GM12878 (cell line): Measurements from ENCODE around the gene NBR1. TPM values are rescaled to one million over a fixed set of nuclear protein-coding genes. Genes with fewer than 3 reads are reported as not detected.

Experiments
- ATAC-seq: fragments of 200-7000 bp; cut with Tn5 transposase; 3 replicates; pipeline ENCODE4 v1.9.1; 2020; ENCODE audit warnings: mild to moderate bottlenecking, moderate library complexity
- BruUV-seq: library from RNA; stranded (reverse); fragments of 400-500 nt; replicated peaks from 2 replicates; lab custom pipeline; 2021; lab: Mats Ljungman, UMichigan
- CTCF ChIA-PET: fragments of 300-600 bp; sonication (Branson Sonifier 250); formaldehyde crosslinking; extraction: SDS; loops from one replicate; lab custom pipeline; 2021; ENCODE audit warnings: inconsistent platforms; lab: Yijun Ruan, JAX
- POLR2A ChIA-PET: fragments of 350-600 bp; formaldehyde crosslinking; extraction: SDS; loops from one replicate; lab custom pipeline; 2021; ENCODE audit warnings: inconsistent platforms; lab: Charles Lee
- RAD21 ChIA-PET: fragments of 300-600 bp; sonication (Branson Sonifier 250); formaldehyde crosslinking; loops from one replicate; lab custom pipeline; 2023; ENCODE audit warnings: antibody characterized with exemption; ENCODE audit not compliant: unreplicated experiment; lab: Charles Lee
- SMC1A ChIA-PET: fragments of 300-600 bp; sonication (Branson Sonifier 250); formaldehyde crosslinking; loops from one replicate; lab custom pipeline; 2023; ENCODE audit not compliant: unreplicated experiment, uncharacterized antibody; lab: Charles Lee
- DNase-seq: peaks from one replicate; pipeline ENCODE4 v3.0.0-alpha.2; 2011; ENCODE audit warnings: low read depth, low spot score
- FAIRE-seq: peaks from 3 replicates; lab custom pipeline; 2011; peaks lifted over from hg19 to GRCh38; lab: Jason Lieb, UNC
- H2AFZ ChIP-seq: 2 replicates; pipeline ENCODE4 v1.6.0; 2011; ENCODE audit warnings: low read depth, low read length, control low read depth; ENCODE audit not compliant: control insufficient read depth
- H3K27ac ChIP-seq: 2 replicates; pipeline ENCODE4 v1.5.1; 2011; ENCODE audit warnings: control low read depth; ENCODE audit not compliant: control insufficient read depth, insufficient read depth
- H3K27me3 ChIP-seq, 2 experiments: replicated peaks in 1 of 2; 2 replicates each; pipeline versions ENCODE4 v1.6.0 to v1.6.1; 2011; ENCODE audit warnings: low read length in 1 of 2; ENCODE audit not compliant: control insufficient read depth in 2 of 2, insufficient read depth in 2 of 2
- H3K36me3 ChIP-seq, 2 experiments: 2 replicates each; pipeline ENCODE4 v1.5.1; 2011; ENCODE audit warnings: low read length in 1 of 2; ENCODE audit not compliant: control insufficient read depth in 2 of 2, insufficient read depth in 2 of 2
- H3K4me1 ChIP-seq: 2 replicates; pipeline ENCODE4 v1.6.1; 2011; ENCODE audit warnings: mild to moderate bottlenecking, low read length, moderate library complexity, mixed read lengths; ENCODE audit not compliant: control insufficient read depth, insufficient read depth
- H3K4me2 ChIP-seq: 2 replicates; pipeline ENCODE4 v1.6.0; 2011; ENCODE audit warnings: control low read depth; ENCODE audit not compliant: control insufficient read depth, insufficient read depth
- H3K4me3 ChIP-seq: fragments of 200-600 bp; sonication (generic); 2 replicates; pipeline ENCODE4 v1.5.1; 2016
- H3K79me2 ChIP-seq: 2 replicates; pipeline ENCODE4 v1.6.0; 2011; ENCODE audit warnings: low read length; ENCODE audit not compliant: control insufficient read depth, insufficient read depth
- H3K9ac ChIP-seq: 2 replicates; pipeline ENCODE4 v1.8.0; 2011; ENCODE audit warnings: low read length, control low read depth, mixed read lengths; ENCODE audit not compliant: control insufficient read depth, insufficient read depth
- H3K9me3 ChIP-seq: replicated peaks from 3 replicates; pipeline ENCODE4 v1.5.1; 2011; ENCODE audit warnings: mild to moderate bottlenecking, low read length; ENCODE audit not compliant: control insufficient read depth, insufficient read depth
- H4K20me1 ChIP-seq: 2 replicates; pipeline ENCODE4 v1.6.0; 2011; ENCODE audit not compliant: control insufficient read depth, insufficient read depth
- BACH1 ChIP-seq: fragments of 450-650 bp; IDR thresholded peaks from 2 replicates; pipeline ENCODE4 v1.6.1; 2017; ENCODE audit warnings: mild to moderate bottlenecking, borderline replicate concordance
- EZH2 ChIP-seq: IDR thresholded peaks from 2 replicates; pipeline ENCODE4 v1.6.1; 2012; ENCODE audit warnings: low read depth, mild to moderate bottlenecking, control low read depth, inconsistent platforms, low read length, borderline replicate concordance; ENCODE audit not compliant: control insufficient read depth
- HSF1 ChIP-seq: fragments of 150-350 bp; IDR thresholded peaks from 2 replicates; pipeline ENCODE4 v1.6.1; 2014; ENCODE audit warnings: mild to moderate bottlenecking, low read depth, low read length
- KAT2A ChIP-seq: conservative IDR thresholded peaks from 2 replicates; pipeline ENCODE4 v1.6.1; 2011; ENCODE audit warnings: low read depth, low read length; ENCODE audit not compliant: control insufficient read depth
- NKRF ChIP-seq: fragments of 450-650 bp; conservative IDR thresholded peaks from 2 replicates; pipeline ENCODE4 v1.6.1; 2017; ENCODE audit warnings: mild to moderate bottlenecking, moderate library complexity
- PAX8 ChIP-seq: fragments of 450-650 bp; IDR thresholded peaks from 2 replicates; pipeline ENCODE4 v1.6.1; 2017; ENCODE audit warnings: mild to moderate bottlenecking, moderate library complexity
- POLR2A ChIP-seq: IDR thresholded peaks from 2 replicates; pipeline ENCODE4 v1.6.1; 2011; ENCODE audit warnings: low read depth, mild to moderate bottlenecking, low read length
- SREBF2 ChIP-seq: IDR thresholded peaks from 2 replicates; pipeline ENCODE4 v1.6.1; 2012; ENCODE audit warnings: mild to moderate bottlenecking, low read length
- SUPT20H ChIP-seq: IDR thresholded peaks from 2 replicates; pipeline ENCODE4 v1.6.1; 2011; ENCODE audit warnings: low read depth, mild to moderate bottlenecking, low read length, moderate library complexity, borderline replicate concordance; ENCODE audit not compliant: control insufficient read depth
- ZBTB40 ChIP-seq: fragments of 450-650 bp; IDR thresholded peaks from 2 replicates; pipeline ENCODE4 v1.6.1; 2016; ENCODE audit warnings: mild to moderate bottlenecking, moderate library complexity, borderline replicate concordance
- WGBS: methylation state at CpG from one replicate; pipeline ENCODE4 v1.1.6; 2016; ENCODE audit warnings: low lambda C conversion rate; ENCODE audit not compliant: insufficient replicate concordance, insufficient coverage; ENCODE audit errors: missing lambda C conversion rate; 5-methylcytosine and 5-hydroxymethylcytosine counted together
- in situ Hi-C: fragments of 300-500 bp; cut with MboI; formaldehyde crosslinking; loops from 9 replicates; pipeline ENCODE4 v1.14.3; 2018; ENCODE audit warnings: mixed read lengths
- intact Hi-C: fragments of 100-400 bp; cut with micrococcal nuclease; formaldehyde crosslinking; loops from one replicate; pipeline ENCODE4 v1.14.2; 2022; ENCODE audit not compliant: unreplicated experiment
- polyA plus RNA-seq, 11 experiments: library from polyadenylated mRNA; depleted of rRNA in 4 of 11; unstranded in 6 of 11; stranded (reverse) in 5 of 11; fragments of >200 nt; fragmentation: Nextera tagmentation in 4 of 11; fragmentation: Illumina TruSeq in 1 of 11; extraction: Ambion mirVana in 4 of 11; extraction: Trizol in 1 of 11; gene quantifications; 1 replicate in 1 of 11; 2 replicates in 10 of 11; pipeline versions ENCODE4 v1.2.1 to v1.2.3, GENCODE V29; 2011 to 2016; ENCODE audit warnings: inconsistent platforms in 2 of 11, missing spikeins in 2 of 11, low read depth in 1 of 11
- total RNA-seq, 4 experiments: library from RNA; depleted of rRNA in 3 of 4; stranded (reverse); fragments of >200 nt in 3 of 4; fragmentation: Illumina TruSeq in 1 of 4; extraction: Trizol in 1 of 4; gene quantifications; 2 replicates each; pipeline versions ENCODE4 v1.2.1 to v1.2.3, GENCODE V29; 2013 to 2021

The NBR1 gene
- total and polyA plus RNA-seq, 10 of the 15 experiments (the other 5 are each of a cell fraction or from before 2014, with no cell fraction given): 3.5 to 55.2 (median 28.2) TPM

DNA sequence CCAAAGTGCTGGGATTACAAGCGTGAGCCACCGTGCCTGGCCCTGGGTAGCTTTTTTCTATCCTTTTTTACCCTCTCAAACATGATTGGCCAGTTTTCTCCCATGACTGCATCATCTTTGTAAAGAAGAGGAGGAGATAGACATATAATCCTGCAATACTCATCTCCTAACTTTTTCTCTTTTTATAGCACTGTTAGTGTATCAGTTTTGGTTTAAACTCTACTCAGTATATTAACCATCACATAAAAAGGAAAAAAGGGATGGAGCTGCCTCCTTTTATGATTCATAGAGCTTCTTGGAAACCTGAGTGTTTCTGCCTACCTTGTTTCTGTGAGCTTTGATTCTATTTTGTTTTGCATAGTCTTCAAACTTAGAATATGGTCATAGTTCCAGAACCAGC lies 28.6 kb downstream of the NBR1 start:
- Histone ChIP-seq H2AFZ (no peak overlapping the region), H3K27me3 (no peaks in the 10 kb centered on the region), H3K4me3 (no peak overlapping the region), H3K9ac (no peak overlapping the region), H3K27ac (no peak overlapping the region), H3K9me3 (no peaks in the 10 kb centered on the region), H3K36me3 (peaks cover 6 to 24% of the 10 kb centered on the region in 2 experiments), H3K4me2 (no peak overlapping the region), H3K79me2 (no peaks in the 10 kb centered on the region), H3K4me1 (no peaks in the 10 kb centered on the region), H4K20me1 (no peaks in the 10 kb centered on the region)
- no peak for TF ChIP-seq ZBTB40
- TF ChIP-seq SUPT20H: no peak
- TF ChIP-seq KAT2A: no peak
- TF ChIP-seq SREBF2: no peak
- no peak for TF ChIP-seq PAX8
- no peak for TF ChIP-seq POLR2A
- TF ChIP-seq HSF1: no peak
- no peak for TF ChIP-seq NKRF
- no peak for TF ChIP-seq EZH2
- TF ChIP-seq BACH1: no peak
- WGBS: 95% methylated on average over 2 of the region's 2 CpGs
- intact Hi-C loops: no loop called here
- in situ Hi-C loops: loop anchor here (10.0 to 25.0 kb wide), 8 partner anchors 45 to 1663 kb away; partner anchors contain the start of genes DNAJC7, EIF1, HDAC5 and MEOX1
- no peak for ATAC-seq
- DNase-seq: no peak
- no peak for FAIRE-seq
- CTCF ChIA-PET: interaction anchor here (1.5 to 1.8 kb wide), 2 partner anchors 10 to 14 kb away, joined by 5 read pairs; no protein-coding TSS in a partner anchor
- SMC1A ChIA-PET: interaction anchor here (1.1 to 4.1 kb wide), 3 partner anchors 13 to 92 kb away, joined by 3 to 20 read pairs (median 4); partner anchors contain the start of gene TMEM106A
- RAD21 ChIA-PET: interaction anchor here (1.0 kb wide), 1 partner anchor 9 kb away, joined by 3 read pairs; no protein-coding TSS in a partner anchor
- POLR2A ChIA-PET: interaction anchor here (0.6 to 1.3 kb wide), 3 partner anchors 10 to 54 kb away, joined by 3 to 6 read pairs (median 3); no protein-coding TSS in a partner anchor
- no TSS peak for BruUV-seq
